Stimulated activated CD8-positive, alpha-beta memory T cell treated with anti-CD3 and anti-CD28 coated beads, Interleukin-15, amount 100 ng/mL, for 4 hours (primary cell): ENCODE data around the gene TMPRSS9.

Experiments used
- DNase-seq, 2 donors: peaks; one replicate each; pipeline ENCODE4 v3.0.0-alpha.2; 2020; ENCODE audit warnings: low read depth in 2 of 2

TMPRSS9 gene

DNA sequence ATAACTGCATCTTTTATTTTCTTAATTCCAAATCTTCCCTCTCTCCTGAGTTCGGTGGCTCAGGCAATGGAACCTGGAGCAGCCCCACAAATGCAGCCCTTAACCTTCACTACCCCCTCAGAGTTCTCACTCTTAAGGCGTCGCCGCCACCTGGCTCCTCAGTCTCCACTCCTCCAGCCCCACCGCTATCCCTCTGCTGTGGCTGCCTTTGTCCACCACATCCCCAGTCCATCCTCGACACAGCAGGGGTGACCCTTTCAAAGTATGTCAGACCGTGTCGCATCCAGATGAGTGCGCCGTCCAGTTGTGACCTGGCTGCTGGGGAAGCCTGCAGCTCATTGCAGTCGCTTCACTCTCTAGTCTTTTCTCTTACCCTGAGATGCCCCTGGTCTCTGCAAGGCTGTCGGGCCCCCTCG, 30.6 kb upstream of the TMPRSS9 start:
- DNase-seq: no peak

DNA sequence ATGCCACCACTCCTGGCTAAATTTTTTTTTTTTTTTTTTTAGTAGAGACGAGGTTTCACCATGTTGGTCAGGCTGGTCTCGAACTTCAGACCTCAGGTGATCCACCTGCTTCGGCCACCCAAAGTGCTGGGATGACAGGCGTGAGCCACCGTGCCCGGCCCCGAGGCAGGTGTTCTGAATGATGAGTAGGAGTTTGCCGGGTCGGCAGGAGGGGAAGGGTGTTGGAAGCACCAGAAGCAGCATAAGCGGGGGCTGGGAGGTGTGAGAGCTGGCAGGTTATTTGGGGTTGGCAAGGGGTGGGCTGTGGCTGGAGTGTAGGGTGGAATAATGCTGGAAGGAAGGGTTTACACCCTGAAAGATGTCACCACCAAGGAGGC, 29.8 kb upstream of the TMPRSS9 start:
- DNase-seq: no peak

DNA sequence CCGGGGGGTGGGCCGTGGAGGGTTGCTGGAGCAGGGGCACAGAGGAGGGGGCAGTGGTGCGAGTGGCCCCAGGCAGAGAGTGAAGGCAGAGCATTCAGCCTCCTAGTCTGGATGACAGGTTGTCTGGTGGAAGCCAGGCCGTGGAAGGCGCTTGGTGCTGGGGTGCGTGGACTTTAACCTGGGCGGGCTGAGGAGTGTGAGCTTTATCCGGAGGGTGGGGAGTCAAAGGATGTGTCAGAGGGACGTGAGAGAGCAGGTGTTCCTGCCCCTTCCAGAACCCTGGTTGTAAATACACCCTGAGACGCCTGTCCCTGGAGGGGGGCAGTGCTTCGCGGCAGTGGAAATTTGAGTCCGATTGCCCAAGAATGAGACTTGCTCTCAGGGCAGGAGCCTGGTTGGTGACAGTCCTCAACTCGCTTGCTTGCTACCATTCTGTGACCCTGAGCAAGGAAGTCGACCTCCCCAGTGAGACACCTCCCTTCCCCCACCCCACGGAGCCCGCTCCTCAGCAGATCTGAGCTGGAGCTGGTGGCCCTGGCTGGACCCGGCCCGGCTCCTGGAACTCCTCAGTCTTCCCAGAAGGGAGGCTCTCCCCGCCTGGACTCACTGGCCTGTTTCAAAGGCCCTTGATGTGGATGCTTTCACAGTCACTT, 29.3 kb upstream of the TMPRSS9 start:
- no peak for DNase-seq

DNA sequence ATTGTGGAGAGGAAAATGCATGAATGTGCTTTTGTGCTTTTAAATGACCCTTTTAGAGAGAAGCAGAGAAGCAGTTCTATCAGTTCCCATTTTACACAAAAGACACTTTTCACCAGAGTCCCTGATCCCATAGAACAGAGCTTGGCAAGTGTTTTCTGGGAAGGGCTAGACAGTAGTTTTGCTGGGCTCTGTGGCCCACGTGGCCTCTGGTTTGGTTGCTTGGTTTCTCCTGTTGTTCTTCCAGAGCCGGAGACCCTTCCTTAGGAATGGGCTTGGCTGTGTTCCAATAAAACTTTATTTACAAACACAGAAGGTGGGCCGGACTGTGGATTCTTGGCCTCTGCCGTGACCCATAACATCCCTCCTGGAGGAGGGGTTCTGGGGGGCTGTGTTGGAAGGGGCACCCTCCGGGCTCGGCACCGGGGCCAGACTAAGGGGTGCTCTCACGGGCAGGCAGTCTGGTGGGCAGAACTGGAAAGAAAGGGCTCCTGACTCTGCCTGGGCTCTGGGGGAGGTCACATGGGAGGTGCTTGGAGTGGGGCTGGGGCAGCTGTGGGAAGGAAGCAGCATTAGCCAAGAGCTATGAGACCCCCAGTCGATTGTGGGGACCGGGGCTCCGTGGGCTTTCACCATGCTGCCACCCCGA, 28.3 kb upstream of the TMPRSS9 start:
- DNase-seq: no peak

DNA sequence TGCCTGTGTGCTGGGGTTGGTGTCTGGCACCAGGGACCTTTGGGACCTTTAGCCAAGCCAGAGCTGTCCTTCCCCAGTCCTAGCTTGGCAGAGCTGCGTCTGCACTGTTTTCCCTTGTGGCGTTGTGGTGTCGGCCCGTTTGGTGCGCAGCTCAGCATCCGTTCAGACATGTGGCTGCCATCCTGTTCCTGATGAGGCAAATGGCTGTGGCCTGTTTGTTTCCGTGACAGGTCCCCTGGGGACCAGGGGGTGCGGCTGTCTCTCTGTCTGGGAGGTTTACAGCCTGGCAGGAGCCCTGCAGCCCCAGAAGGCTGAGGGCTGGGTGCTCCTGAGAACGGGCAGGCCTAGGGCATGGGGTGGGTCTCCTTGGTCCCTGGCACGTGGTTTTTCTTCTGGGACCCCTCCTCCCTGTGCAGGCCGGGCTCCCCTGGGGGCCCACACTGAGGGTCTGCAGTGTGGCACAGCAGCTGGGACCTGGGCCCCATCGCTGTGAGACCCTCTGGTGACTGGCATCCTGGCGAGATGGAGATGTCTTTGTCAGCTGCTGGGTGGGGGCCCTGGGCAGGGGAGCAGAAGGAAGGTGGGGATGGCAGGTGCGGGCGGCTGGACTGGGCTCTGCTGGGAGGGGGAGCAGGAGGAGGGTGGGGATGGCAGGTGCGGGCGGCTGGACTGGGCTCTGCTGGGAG, 27.6 kb upstream of the TMPRSS9 start:
- no peak for DNase-seq

DNA sequence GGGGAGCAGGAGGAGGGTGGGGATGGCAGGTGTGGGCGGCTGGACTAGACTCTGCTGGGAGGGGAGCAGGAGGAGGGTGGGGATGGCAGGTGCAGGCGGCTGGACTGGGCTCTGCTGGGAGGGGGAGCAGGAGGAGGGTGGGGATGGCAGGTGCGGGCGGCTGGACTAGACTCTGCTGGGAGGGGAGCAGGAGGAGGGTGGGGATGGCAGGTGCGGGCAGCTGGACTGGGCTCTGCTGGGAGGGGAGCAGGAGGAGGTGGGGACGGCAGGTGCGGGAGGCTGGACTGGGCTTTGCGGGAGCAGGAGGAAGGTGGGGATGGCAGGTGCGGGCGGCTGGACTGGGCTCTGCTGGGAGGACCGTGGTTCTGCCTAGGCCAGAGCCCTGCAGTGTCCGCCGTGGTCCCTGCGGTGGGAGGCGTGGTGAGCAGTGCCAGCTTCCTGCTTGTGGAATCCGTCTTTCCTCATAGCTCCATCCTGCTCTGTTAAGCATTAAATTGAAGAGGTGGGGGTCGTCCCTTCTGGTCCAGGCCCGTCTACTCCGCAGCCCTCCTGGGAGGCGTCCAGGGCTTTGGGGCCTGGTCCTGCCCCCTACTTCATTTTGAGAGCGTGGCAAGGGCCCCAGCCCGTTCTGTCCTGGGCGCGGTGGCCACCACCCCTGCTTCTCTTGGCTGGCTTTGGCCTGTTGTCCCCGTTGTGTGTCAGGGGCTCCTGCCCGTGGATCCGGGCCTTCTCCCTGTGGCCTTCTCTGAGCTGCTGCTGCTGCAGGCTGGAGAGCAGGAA, 26.8 kb upstream of the TMPRSS9 start:
- no peak for DNase-seq

DNA sequence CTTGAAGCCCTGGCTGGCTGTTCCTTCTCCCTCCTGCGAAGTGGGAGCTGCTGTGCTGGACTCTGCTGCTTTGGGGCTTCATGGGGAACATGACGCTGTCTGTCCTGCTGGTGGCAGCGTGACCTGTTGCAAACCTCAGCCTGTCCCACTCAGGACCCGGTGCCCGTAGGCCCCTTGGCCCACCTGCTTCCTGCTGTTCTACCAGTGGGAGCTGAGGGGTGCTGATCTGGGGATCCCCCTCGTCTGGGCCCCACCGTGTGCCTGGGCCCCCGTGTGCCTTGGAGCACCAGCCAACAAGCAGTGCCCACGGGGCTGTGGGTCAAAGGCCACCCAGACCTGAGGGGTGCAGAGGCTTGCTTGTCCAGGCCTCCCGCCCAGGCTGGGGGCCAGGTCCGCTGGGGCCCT, 26.3 kb upstream of the TMPRSS9 start:
- no peak for DNase-seq

DNA sequence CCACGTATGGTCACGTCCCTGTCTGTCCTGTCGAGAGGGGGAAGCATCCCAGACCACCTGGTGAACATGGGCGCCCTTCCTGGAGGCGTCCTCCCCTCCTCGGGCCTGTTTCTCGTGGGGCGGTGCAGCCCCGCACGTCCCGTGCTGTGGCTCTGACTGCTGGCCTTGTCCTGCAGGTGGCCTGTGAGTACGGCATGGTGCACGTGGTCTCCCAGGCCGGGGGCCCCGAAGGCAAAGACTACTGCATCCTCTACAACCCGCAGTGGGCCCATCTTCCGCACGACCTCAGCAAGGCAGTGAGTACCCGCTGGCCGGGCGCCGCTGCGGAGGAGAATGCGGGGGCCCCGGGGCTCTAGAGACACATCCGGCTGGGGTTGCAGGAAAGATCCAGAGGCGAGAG, 25.6 kb upstream of the TMPRSS9 start:
- no peak for DNase-seq

DNA sequence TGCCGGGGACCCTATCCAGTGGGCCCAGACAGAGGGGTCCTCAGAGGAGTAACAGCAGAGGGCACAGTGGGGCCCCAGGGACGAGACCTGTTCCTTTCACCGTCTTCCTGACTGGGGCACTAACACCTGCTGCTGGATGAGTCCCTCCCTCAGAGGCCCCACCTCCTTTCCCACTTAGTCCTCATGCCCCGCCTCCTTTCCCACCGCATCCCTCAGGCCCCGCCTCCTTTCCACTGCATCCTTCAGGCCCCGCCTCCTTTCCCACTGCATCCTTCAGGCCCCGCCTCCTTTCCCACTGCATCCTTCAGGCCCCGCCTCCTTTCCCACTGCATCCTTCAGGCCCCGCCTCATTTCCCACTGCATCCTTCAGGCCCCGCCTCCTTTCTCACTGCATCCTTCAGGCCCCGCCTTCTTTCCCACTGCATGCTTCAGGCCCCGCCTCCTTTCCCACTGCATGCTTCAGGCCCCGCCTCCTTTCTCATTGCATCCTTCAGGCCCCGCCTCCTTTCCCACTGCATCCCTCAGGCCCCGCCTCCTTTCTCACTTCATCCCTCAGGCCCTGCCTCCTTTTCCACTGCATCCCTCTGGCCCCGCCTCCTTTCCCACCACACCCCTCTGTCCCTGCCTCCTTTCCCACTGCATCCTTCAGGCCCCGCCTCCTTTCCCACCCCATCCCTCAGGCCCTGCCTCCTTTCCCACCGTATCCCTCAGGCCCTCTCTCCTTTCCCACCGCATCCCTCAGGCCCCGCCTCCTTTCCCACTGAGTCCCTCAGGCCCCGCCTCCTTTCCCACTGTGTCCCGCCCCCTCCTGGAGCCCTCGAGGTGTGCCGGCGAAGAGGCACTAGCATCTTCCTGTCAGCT, 24.8 kb upstream of the TMPRSS9 start:
- no peak for DNase-seq

DNA sequence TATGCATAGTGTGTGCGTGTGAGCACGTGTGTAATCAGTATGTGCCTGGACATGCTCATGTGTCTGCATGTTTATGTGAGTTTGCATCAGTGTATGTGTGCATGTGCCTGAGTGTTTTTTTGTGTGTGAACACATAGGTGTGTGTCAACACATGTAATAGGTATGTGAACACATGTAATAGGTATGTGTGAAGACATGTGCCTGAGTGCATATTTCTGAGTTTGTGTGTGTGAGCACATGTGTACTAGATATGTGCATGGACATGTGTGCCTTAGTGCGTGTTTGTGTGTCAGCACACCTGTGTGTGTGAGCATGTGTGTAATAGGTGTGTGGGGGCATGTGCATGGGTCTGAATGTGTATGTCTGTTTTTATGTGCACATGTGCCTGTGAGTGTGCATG, 24.2 kb upstream of the TMPRSS9 start:
- DNase-seq: no peak

DNA sequence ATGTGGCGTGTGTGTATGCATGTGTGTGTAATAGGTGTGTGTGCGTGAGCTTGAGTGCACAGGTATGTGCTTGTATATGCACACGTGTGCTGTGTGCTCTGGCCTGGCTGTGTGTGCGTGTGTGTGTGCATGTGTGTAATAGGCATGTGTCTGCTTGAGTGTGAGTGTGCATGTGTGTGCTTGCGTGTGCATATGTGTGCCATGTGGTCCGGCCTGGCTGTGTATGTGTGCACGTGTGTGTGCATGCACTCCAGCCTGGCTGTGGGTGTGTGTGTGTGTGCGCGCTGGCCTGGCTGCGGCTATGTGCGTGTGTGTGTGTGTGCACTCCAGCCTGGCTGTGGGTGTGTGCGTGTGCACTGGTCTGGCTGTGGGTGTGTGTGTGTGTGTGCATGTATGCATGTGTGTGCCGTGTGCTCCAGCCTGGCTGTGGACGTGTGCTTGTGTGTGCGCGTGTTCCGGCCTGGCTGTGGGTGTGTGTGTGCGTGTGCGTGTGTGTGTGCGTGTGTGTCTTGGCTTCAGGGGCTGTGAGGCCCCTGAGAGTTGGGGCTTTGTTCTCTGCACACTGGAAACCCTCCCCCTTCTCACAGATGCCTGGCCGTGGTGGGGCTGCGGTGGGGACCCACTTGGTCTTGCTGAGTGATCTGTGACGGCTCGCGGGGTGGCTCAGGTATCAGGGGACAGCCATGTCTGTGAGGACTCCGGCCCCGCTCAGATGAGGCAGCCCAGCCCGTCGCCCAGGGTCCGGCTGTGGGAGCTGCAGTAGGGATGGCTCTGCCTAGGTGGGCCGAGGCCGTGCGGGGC, 23.3 kb upstream of the TMPRSS9 start:
- no peak for DNase-seq

DNA sequence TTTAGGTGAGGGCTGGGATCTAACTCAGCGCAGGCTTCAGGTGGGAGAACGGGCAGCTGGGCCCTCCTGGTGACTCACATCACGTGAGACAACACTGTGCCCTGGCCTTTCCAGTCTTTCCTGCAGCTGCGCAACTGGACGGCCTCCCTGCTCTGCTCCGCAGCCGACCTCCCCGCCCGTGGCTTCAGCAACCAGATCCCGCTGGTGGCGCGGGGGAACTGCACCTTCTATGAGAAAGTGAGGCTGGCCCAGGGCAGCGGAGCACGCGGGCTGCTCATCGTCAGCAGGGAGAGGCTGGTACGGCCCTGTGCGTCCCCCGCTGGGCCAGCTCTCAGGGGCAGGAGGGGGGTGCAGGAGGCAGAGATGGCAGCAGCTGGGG, 22.7 kb upstream of the TMPRSS9 start:
- no peak for DNase-seq

DNA sequence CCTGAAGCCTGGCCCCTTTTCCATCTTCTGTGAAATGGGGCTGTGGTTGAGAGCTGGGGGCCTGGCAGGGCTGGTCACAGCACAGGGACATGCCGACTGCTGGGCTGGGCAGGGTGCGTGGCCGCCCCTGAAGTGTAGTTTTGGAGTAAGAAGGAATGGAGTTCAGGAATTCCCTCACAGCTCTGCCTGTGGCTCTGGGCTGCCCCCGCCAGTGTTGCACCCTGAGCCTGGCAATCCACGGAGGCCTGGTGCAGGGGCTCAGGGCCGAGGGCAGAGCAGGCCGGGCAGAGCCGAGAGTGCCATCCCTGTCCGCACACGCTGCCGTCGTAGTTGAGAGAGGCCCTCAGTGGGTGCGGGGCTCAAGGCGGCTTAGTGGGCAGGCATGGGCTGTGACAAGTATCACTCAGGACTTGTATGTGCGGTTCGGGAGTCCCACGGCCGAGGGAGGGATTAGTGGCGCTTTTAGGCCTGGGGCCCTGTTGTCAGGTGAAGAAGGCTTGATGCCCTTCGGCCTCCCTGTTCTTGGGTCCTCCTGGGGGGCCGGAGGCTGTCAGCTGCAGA, 21.9 kb upstream of the TMPRSS9 start:
- no peak for DNase-seq

DNA sequence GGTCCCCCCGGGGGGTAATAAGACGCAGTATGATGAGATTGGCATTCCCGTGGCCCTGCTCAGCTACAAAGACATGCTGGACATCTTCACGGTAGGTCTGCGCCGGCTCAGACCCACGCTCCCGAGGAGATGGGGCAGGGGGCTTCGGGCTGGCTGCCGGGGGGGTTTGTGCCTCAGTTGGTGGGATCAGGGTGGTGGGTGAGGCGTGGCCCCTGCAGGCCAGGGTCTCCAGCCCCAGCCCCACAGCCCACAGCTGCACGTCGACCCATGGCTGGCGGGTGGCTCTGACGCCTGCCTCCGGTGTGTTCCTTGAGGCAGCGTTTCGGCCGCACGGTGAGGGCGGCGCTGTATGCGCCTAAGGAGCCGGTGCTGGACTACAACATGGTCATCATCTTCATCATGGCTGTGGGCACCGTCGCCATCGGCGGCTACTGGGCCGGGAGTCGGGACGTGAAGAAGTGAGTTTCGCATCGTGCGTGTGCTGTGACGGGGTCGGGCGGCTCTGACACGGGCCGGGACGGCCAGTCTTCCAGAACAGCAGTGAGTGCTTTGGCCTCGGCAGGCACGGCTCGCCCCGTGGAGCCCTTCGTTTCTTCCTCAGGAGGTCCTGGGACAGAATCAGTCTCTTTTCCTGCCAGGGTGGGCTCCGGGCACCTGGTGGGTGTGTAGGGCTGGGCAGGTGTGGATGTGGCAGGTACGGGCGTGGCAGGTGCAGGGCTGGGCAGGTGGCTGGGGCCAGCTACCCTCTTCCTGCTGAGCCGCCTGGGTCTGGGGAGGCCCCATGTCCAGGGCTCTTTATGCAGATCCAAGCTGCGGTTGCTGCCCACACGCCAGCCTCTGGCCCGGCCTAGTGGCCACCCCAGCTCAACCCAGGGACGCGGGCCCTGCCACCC, 21.1 kb upstream of the TMPRSS9 start:
- no peak for DNase-seq

DNA sequence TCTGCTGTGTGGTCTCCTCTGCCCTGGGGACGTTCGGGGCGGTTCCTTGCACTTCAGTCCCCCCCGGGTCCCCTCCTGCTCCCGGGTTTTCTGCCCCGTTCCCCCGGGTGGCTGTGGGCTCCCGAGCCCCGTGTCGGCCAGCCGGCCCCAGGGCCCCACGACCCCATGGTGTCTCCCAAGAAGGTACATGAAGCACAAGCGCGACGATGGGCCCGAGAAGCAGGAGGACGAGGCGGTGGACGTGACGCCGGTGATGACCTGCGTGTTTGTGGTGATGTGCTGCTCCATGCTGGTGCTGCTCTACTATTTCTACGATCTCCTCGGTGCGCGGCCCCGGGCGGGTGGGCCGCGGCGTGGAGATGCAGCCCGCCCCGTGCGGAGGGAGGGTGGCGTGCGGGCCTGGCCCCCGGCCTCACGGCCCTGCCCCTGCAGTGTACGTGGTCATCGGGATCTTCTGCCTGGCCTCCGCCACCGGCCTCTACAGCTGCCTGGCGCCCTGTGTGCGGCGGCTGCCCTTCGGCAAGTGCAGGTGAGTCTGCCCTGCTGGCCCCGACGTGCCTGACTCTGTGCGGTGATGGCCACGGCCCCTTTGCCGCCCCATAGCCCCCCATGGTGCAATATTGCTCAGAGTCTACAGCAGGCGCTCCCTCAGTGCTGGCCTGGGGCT, 20.3 kb upstream of the TMPRSS9 start:
- DNase-seq: no peak

DNA sequence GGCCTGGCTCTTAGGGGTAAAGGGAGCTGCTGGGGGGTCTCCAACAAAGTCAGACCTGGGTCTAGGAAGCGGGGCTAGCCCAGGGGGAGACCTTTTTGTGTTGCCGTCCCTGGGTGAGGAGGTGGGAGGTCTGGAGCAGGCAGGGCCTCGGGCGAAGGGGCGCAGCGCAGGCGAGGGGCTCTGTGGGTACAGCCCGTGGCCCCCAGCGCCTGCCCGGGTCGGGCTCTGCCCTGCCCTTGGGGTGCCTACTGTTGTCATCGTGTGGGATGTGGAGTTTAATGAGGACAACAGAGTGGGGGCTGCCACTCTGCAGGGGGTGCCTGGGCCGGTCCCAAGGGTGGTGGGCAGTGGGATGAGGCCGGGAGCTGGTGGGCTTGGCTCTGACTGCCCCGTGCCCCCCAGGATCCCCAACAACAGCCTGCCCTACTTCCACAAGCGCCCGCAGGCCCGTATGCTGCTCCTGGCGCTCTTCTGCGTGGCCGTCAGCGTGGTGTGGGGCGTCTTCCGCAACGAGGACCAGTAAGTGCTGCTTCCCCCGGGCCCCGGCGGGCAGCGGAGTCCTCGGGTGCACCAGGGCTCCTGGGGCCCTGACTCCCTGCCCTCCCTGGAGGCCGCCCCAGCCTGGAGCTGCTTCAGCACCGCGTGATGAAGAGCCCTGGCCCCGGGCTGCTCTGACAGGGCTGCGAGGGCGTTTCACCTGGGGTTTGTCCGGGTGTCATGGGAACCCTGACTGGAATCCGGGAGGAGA, 19.4 kb upstream of the TMPRSS9 start:
- DNase-seq: no peak

DNA sequence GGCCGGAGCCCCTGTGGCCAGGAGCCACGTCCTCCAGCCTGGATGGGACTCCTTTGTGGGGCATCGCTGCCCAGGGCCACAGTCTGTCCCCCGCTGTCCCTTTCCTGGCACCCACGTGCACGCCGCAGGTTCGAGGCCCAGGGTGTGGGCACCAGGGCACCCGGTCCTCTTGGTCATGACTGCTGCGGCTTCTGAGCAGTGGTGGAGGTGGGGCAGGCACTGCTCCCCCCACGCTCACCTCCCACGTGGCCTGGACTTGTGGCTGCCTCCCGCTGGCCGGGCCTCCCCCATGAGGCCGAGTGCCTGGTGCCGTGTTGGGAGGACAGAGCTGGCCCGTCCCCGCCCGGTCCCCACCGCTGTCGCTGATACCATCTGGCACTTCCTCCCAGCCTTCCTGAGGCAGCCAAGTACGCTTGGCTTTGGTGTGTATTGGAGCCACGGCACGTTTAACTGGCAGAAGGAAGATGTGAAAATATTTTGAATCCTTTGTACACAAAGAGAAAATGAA, 18.8 kb upstream of the TMPRSS9 start:
- DNase-seq: no peak

DNA sequence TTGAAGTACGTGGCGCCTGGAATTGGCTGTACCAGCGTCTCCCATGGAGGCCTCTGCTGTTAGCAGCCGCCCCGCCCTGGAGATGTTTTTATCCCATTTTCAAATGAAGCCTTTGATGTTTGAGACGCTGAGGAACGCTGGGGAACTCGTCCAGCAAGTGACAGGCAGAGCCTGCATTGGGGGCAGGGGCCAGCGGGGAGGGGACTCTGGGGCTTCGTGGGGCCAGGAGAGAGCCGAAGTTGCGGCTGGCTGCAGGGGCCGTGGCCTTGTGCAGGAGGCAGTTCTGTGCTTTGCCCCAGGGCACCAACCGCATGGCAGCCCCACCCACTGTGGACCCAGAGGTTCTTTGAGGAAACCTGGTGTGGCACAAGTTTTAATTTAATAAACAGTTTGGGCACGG, 18.1 kb upstream of the TMPRSS9 start:
- no peak for DNase-seq
